ENCODE data around the gene UBE2N. TPM values are rescaled to one million over a fixed set of nuclear protein-coding genes. Genes with fewer than 3 reads are reported as not detected.
A peak's percentile ranks its signal among the peaks of the same experiment; 100 is the strongest.
"Not testable (repeated sequence)": the region's sequence is repeated elsewhere in the genome, so short reads cannot be mapped to it uniquely, and the experiment has no call there.

The UBE2N gene
- total RNA-seq, 1 experiment from 2014 or later: 249 TPM

GRCh38 chr12:93451423-93452158 is 9.8 kb upstream of the UBE2N start:
- no peak for DNase-seq (ENCODE audit: low read depth, low spot score)
- in situ Hi-C loops (cut with HindIII; ENCODE audit: low pct_unique_long_range_greater_than_20kb, low sequenced_read_pairs): no loop called here

DNA sequence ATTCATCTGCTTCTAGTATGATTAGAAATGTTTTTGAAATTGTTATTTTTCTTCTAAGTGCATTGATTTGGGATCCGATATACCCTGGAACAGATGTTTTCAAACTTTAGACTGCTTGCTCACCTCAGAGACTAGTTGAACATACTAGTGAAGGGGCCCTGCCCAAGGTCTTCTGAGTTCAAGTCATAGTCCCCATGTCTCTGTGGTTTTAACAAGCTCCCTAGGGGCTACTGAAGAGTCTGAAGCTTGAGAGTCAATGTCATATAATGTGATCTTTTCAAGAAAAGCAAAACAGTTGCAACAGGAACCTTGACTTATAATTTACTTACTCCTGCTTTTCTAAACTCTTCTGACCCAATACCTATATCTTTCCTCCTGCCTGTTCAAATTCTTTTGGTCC is 7.5 kb upstream of the UBE2N start:
- no peak for DNase-seq (ENCODE audit: low read depth, low spot score)
- in situ Hi-C loops (cut with HindIII; ENCODE audit: low pct_unique_long_range_greater_than_20kb, low sequenced_read_pairs): no loop called here

DNA sequence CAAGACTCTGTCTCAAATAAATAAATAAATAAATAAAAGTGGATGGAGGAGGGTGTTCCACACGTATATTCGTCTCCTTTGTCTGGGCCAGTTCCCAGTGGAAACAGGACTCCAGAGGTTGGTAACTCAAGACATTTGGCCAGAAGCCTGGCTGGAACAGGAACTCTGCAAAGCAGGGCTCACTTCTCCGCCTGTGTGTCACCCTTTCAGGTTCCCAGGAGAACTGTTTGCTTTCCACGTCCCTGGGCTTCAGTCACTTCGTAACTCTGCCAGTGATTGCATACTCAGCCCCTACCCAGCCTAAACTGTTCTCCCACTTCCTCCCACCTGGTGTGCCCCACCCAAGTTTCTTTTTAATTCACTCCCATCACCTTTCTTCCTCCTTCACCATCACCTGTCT is 7.0 kb upstream of the UBE2N start:
- DNase-seq (ENCODE audit: low read depth, low spot score): no peak
- in situ Hi-C loops (cut with HindIII; ENCODE audit: low pct_unique_long_range_greater_than_20kb, low sequenced_read_pairs): no loop called here

GRCh38 chr12:93447555-93448290 is 6.0 kb upstream of the UBE2N start:
- in situ Hi-C loops (cut with HindIII; ENCODE audit: low pct_unique_long_range_greater_than_20kb, low sequenced_read_pairs): no loop called here

GRCh38 chr12:93443576-93443975 is 1.8 kb upstream of the UBE2N start:
- in situ Hi-C loops (cut with HindIII; ENCODE audit: low pct_unique_long_range_greater_than_20kb, low sequenced_read_pairs): no loop called here

More at GRCh38 chr12:93447555-93448290, 6.0 kb upstream of the UBE2N start:
- DNase-seq (ENCODE audit: low read depth, low spot score): no peak

GRCh38 chr12:93442411-93443340 is 929 bp upstream of the UBE2N start:
- DNase-seq (ENCODE audit: low read depth, low spot score): no peak
- in situ Hi-C loops (cut with HindIII; ENCODE audit: low pct_unique_long_range_greater_than_20kb, low sequenced_read_pairs): no loop called here

More at GRCh38 chr12:93443576-93443975, 1.8 kb upstream of the UBE2N start:
- DNase-seq (ENCODE audit: low read depth, low spot score): no peak

- in situ Hi-C loops (cut with HindIII; ENCODE audit: low pct_unique_long_range_greater_than_20kb, low sequenced_read_pairs): no loop called here
- DNase-seq (ENCODE audit: low read depth, low spot score): no peak
Observed at GRCh38 chr12:93441081-93441616, 598 bp downstream of the UBE2N start.

DNA sequence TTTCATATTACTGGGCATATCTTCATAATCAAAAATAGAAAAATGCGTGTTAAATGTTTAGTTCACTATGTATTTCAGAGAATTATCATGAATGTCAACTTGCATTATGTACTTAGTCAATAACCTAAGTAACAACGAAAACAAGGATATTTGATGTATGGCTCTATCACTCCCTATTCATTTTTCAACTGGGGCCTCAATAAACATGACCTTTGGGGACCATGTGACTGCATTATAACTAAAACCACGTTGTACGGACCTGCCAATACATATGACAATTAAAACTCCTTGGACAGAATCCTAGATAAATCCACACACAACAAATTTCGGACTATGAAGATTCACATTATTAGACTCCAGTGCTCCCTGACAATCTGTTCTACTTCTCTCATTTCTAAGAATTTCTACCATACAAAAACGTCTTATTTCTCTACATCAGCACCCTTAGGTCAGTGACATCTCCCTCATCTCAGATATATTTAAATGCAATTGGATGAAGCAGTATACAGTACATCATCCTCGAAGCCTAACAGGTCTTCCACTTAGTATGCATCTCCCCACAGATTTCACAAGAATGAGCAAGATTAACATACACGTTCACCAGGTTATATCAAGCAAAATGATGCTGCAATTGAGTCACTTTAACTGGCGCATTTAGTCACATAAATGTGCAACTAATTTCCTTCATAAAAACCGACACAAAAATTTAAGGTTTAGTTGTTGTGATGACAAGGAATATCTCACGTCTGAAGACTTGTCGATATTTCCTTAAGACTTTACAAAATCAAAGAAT is 1.5 kb downstream of the UBE2N start:
- no peak for DNase-seq (ENCODE audit: low read depth, low spot score)
- in situ Hi-C loops (cut with HindIII; ENCODE audit: low pct_unique_long_range_greater_than_20kb, low sequenced_read_pairs): no loop called here

GRCh38 chr12:93438266-93439050 is 3.3 kb downstream of the UBE2N start:
- in situ Hi-C loops (cut with HindIII; ENCODE audit: low pct_unique_long_range_greater_than_20kb, low sequenced_read_pairs): no loop called here
- peak; percentile 85 for DNase-seq (ENCODE audit: low read depth, low spot score)

- in situ Hi-C loops (cut with HindIII; ENCODE audit: low pct_unique_long_range_greater_than_20kb, low sequenced_read_pairs): no loop called here
Observed at GRCh38 chr12:93434256-93434865, 7.4 kb downstream of the UBE2N start.

DNA sequence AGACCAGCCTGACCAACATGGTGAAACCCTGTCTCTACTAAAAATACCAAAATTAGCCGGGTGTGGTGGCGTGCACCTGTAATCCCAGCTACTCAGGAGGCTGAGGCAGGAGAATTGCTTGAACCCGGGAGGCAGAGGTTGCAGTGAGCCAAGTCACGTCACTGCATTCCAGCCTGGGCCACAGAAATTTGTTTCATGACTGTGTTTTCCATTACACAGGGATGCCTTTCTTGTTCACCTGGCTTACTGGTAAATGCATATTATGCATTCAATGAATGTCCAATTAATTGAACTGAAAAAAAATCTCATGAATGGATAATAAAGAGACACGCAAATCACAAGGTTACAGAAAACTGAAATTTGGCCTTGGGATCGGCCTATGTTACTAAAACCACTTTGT is 9.7 kb downstream of the UBE2N start:
- DNase-seq (ENCODE audit: low read depth, low spot score); in situ Hi-C loops (cut with HindIII; ENCODE audit: low pct_unique_long_range_greater_than_20kb, low sequenced_read_pairs): not testable (repeated sequence)

More at GRCh38 chr12:93434256-93434865, 7.4 kb downstream of the UBE2N start:
- no peak for DNase-seq (ENCODE audit: low read depth, low spot score)

GRCh38 chr12:93430280-93430679 is 11.5 kb downstream of the UBE2N start:
- no peak for DNase-seq (ENCODE audit: low read depth, low spot score)
- in situ Hi-C loops (cut with HindIII; ENCODE audit: low pct_unique_long_range_greater_than_20kb, low sequenced_read_pairs): no loop called here

GRCh38 chr12:93429852-93430251 is 11.9 kb downstream of the UBE2N start:
- in situ Hi-C loops (cut with HindIII; ENCODE audit: low pct_unique_long_range_greater_than_20kb, low sequenced_read_pairs): no loop called here
- no peak for DNase-seq (ENCODE audit: low read depth, low spot score)

DNA sequence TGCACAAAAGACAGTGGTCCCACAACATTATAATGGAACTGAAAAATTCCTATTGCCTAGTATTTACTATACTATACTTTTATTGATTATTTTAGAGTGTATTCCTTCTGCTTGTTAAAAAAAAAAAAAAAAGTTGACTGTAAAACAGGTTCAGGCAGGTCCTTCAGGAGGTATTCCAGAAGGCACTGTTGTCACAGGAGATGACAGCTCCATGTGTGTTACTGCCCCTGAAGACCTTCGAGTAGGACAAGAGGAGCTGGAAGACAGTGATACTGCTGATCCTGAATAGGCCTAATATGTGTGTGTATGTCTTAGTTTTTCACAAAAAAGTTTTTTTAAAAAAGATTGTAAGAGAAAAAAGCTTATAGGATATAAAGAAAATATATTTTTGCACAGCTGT is 12.3 kb downstream of the UBE2N start:
- in situ Hi-C loops (cut with HindIII; ENCODE audit: low pct_unique_long_range_greater_than_20kb, low sequenced_read_pairs): no loop called here
- DNase-seq (ENCODE audit: low read depth, low spot score): no peak

DNA sequence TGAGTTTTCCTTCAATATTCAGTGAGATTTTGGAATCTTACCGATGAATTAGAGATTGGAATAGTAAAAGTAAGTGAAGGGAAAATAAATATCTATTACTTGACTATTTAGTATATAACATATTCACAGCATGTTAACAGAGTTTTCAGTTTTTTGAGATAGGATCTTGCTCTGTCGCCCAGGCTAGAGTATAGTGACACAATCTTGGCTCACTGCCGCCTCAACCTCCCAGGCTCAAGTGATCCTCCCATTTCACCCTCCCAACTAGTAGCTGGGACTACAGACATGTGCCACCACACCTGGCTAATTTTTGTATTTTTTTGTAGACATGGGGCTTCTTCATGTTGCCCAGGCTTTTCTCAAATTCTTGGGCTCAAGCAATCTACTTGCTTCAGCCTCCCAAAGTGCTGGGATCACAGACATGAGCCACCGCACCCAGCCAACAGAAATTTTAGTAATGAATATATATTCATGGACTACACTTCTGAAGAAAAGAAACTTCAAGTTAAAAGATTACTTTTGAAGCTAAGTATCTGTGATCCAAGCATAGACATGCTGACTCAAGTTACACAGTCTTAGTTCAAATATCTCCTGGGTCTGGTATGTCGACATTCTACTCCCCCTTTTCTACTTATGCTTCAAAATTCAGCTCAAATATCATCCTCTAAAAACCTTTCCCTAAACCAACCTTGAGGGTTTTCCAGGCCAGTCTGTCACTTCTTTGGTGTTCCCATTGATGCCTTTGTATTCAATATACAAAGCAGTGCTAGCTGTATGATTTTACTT is 13.8 kb downstream of the UBE2N start:
- in situ Hi-C loops (cut with HindIII; ENCODE audit: low pct_unique_long_range_greater_than_20kb, low sequenced_read_pairs): no loop called here

More for the DNA sequence above, 13.8 kb downstream of the UBE2N start:
- no peak for DNase-seq (ENCODE audit: low read depth, low spot score)
